ENCODE measurements around the gene ADCY7.
"Not testable (repeated sequence)": the region's sequence is repeated elsewhere in the genome, so short reads cannot be mapped to it uniquely, and the experiment has no call there.

ADCY7 gene
- 227 to 366 (median 303) reads per million in 4 donors for total RNA-seq

DNA sequence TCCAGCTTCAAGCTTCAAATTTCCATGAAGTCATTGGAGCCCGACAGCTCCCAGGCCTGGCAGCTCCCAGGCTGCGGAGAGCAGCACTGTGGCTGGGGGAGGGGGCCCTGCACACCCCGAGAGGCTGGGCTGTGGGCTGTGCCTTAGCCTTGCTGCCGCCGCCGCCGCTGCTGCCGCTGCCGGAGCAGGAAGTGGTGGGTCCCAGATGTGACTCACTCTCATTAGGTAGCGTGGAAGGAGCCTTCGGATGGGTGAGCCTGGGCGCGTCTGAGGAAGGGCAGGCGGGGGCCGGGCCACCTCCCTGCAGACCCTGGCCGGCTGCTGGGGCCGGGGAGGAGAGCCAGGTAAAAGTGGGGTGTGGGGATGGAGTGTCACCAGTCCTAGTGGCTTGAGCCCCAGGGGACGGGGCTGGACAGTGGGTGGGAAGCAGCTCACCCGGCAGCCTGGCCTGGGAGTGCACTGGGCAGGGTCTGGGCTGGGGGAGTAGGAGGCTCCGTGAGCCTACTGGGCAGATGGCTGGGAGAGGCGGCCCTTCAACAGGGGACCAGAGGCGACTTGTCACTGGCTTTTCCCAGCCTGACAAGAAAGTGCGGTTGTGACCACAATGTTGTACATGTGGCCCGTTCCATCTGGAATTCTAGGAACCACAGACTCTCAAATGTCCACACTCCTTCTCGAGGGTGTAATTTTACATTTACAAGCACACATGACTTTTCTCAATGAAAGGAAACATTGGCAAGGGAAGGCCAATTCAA is at the start of gene ADCY7:
TSS of gene ADCY7 (plus strand) at position 215 of the 755 bp plus-strand sequence. CDS start 21,629 bp downstream, outside the sequence.
- peak; percentile 64 to 91 (median 75) for DNase-seq

DNA sequence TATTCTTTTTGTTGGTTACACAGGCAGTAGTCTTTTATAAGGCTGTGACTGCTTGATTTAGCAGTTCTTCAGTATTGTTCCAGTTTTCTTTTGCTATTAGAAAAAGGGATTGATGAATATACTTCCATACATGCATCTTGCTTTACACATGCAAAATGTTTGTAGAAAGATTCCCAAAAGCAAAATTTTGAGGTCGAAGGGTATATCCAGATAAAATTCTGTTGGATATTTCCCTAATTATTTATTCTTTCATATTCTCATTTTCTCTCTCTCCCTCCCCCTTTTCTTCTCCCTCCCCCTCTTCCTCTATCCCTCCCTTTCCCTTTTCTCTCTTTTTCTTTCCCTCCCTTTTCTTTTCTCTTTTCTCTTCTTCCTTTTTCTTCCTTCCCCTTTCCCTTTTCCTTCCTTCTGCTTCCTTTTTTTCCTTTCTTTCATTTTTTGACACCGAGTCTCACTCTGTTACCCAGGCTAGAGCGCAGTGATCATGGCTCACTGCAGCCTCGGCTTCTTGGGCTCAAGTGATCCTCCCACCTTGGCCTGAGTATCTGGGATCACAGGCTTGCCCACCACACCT is 46.9 kb upstream of the ADCY7 start:
- no peak for DNase-seq

DNA sequence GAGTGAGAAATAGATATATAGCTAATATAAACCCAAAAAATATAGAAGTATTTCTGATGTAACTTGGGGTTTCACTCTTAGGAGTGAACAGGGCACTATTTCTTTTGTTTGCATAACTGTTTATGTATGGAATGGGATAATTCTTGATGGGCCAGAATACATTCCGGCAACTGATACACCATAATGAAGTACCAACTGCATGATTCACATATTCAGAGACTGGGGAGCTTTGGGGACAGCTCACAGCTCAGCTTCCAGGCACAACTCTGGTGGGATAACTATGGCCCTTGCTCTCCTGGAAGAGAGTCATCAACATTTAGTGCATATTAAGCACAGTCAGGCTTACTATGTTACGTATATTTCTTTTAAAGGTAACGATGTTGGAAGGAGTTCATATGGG is 42.1 kb upstream of the ADCY7 start:
- DNase-seq: no peak

- DNase-seq: no peak
Observed at GRCh38 chr16:50227120-50227519, 39.2 kb upstream of the ADCY7 start.

DNA sequence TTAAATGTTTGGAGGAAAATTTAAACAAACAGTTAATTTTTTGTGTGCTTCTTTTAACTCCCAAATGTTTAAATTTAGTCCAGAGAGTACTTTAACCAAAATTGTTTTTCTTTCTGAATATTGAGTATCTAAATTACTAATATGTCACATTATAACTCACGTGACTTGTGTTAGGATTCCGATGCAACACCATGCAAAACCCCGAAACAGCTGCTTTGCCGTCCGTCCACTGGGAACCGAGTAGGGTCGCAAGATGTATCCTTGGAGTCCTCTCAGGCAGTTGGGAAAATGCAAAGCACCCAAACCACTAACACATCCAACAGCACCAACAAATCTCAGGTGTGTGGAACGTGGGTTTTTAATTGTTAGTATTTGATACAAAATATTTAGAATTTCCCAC is 38.7 kb upstream of the ADCY7 start:
- DNase-seq: no peak

- DNase-seq: no peak
Observed at GRCh38 chr16:50228364-50228868, 37.9 kb upstream of the ADCY7 start.

DNA sequence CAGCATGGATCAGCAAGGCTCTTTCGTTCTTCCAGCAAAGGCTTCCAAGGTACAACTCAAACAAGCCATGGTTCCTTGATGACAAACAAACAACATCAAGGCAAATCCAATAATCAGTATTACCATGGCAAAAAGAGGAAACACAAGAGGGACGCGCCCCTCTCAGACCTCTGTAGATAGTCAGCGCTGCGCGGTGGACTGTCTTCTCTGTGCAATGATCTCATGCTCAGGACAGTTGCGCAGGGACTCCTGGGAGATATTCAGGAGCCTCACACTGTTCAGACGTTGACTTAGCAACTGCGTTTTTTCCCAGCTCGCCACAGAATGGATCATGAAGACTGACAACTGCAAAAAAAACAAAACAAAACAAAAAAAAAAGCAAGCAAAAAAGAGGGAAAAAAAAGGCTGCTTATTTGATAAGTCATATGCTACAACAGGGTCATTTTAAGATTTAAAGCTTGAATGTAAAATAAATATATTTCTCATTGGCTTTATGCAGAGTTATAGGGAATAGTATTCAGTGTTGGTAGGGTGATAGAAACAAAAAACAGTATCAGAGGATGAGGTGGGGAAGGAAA is 37.1 kb upstream of the ADCY7 start:
- DNase-seq: no peak

- no peak for DNase-seq
Observed at GRCh38 chr16:50234771-50235556, 31.4 kb upstream of the ADCY7 start.

DNA sequence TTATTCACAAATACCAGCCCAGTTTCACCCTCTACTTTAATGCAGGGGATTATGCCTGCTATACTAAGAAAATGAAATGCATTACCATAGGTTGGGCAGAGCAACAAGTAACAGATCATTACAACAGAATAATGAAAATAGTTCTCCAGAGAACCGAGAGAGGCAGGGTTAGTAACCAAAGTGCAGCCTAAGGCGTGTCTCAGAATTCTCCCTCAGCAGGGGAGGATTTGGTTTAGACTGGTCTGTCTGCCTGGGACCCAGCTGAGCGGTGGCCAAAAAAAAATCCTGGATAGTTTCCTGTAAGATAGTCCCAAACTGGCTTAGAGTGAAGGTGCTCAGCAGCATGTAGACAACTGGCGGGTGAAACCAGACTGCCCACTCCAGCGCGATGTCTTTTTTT is 30.8 kb upstream of the ADCY7 start:
- DNase-seq: no peak

- no peak for DNase-seq
Observed at GRCh38 chr16:50238314-50238713, 28.0 kb upstream of the ADCY7 start.

DNA sequence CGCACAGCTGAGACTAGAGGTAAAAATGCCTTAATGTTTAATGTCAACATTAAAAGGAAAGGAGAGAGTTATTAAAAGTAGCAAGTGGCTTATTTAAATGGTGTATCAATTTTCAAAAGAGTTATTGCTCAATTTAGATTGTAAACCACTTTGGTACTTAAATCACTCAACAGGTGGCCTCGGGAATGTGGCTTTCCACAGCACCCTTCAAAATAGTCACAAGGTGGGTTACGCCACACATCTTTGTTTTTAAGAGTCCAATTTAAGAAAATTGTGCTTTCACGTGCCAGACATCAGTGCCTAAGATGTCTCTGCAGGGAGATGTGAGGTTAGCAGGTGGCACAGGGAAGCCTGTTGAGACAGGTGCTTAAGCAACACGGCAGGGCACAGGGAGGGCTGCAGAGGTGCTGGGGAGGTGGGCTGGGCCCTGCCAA is 27.5 kb upstream of the ADCY7 start:
- no peak for DNase-seq

GRCh38 chr16:50243024-50243423 is 23.3 kb upstream of the ADCY7 start:
- not testable (repeated sequence) for DNase-seq

- no peak for DNase-seq
Observed at GRCh38 chr16:50244140-50244503, 22.2 kb upstream of the ADCY7 start.

- no peak for DNase-seq
Observed at GRCh38 chr16:50244504-50245416, 21.6 kb upstream of the ADCY7 start.

DNA sequence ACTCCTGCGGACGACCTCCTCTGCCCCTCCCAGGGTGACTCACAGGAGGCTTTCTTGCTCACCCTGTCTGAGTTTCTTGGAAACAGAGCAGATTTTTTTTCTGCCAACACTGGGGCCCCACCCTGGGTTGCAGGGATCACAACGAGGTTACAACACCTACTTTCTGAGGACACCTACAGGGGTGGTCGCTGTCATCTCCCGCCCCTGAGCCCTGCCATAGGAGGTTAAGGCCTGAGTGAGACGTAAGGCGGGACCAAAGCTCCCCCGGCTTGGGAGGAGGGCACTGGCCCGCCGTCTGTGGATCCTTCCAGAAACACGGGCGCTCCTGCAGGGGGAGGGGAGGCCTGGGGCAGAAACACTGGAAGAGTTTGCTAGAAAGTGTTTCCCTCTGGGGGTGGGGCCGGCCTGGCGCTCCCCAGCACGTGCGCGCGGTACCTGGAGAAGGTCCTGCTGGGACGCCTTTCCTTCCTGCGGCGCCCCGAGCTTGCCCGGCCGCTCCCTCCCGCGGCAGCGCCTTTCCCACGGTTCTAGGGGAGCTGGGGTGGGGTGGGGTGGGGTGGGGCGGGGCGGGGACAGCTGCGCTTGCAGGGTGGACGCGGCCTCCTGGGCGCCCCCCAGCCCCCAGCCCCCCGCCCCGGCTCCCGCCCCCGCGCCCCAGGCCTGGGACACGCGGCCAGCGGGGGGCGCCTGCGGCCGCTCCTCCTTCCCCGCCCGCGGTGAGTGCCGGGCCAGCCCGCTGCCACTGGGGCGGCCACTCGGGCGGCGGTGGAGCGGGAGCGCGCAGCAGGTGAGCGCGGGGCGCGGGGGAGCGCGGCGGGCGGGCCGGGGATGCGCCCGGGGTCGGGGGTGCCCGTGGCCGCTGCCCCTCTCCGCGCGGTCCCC is 20.7 kb upstream of the ADCY7 start:
- peak in 2 of 5 donors; percentile 36 to 84 for DNase-seq

GRCh38 chr16:50246299-50247122 is 19.8 kb upstream of the ADCY7 start:
- DNase-seq: no peak

GRCh38 chr16:50247123-50247905 is 19.0 kb upstream of the ADCY7 start:
- no peak for DNase-seq

DNA sequence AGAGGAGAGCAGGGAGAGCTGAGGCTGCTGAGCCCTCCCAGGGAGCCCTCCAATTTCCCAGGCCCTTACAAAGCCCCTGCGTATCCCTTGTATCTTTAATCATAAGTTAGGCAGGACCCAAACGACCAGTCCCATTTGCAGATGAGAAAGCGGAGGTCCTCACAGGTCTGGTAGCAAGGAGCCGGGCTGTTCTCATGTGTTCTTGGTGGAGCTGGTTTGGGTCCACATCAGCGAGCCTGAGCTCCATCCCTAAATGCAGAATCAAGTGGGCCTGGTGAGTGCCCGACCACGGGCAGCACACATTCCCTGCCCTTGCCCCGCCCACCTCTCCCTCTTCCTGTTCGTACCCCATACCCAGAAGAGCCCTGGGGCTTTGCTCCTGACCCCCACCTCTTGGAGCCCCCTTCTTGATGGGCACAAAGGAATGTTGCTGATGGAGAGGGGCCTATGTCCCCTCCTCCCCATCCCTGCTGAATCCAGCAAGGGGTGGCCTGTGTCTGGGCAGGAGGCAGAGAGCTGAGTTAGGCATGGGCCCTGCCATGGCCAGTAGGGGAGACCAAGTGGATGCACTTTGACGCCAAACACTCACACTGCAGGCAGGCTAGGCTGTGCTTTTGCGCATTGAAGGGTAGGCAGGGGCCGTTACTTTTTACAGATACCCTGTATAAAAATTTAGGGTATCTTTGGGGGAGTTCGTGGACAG is 18.3 kb upstream of the ADCY7 start:
- DNase-seq: no peak

DNA sequence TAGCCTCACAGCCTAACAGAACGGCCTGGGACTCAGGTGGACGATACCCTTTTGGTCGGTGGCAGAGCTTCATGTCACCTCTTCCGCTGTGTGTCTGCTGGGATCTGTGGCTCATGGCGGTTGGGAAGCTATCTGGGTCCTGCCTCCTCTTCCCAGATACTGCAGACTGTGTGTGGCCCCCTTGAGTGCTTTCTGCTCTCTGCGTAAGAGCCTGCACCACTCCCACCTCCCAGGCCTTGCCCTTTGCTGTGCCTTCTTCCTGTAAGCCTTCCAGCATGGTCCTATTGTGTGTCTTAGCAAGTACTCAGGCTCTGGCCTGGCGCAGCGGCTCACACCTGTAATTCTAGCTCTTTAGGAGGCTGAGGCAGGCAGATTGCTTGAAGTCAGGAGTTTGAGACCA is 17.5 kb upstream of the ADCY7 start:
- DNase-seq: no peak
